NCI-H2029 (cell line): ENCODE measurements around the gene CCDC88C.
"Not testable (repeated sequence)": the region's sequence is repeated elsewhere in the genome, so short reads cannot be mapped to it uniquely, and the experiment has no call there.

Experiments
- DNase-seq: peaks from one replicate; lab custom pipeline; 2025; lab: John Stamatoyannopoulos, UW

Gene CCDC88C

GRCh38 chr14:91415794-91416743 is 1.6 kb downstream of the CCDC88C start:
- no peak for DNase-seq

- no peak for DNase-seq
These were observed 3.2 kb downstream of the CCDC88C start for GRCh38 chr14:91414475-91414833.

GRCh38 chr14:91413547-91414474 is 3.8 kb downstream of the CCDC88C start:
- DNase-seq: peak; percentile 89

GRCh38 chr14:91412939-91413338 is 4.7 kb downstream of the CCDC88C start:
- DNase-seq: no peak

GRCh38 chr14:91410771-91411536 is 6.7 kb downstream of the CCDC88C start:
- DNase-seq: no peak

- DNase-seq: no peak
These were observed 7.5 kb downstream of the CCDC88C start for GRCh38 chr14:91409928-91410718.

- not testable (repeated sequence) for DNase-seq
These were observed 8.4 kb downstream of the CCDC88C start for GRCh38 chr14:91409240-91409639.

- DNase-seq: no peak
These were observed 10.6 kb downstream of the CCDC88C start for GRCh38 chr14:91406982-91407381.

- DNase-seq: no peak
These were observed 11.2 kb downstream of the CCDC88C start for GRCh38 chr14:91406451-91406850.

- no peak for DNase-seq
These were observed 11.7 kb downstream of the CCDC88C start for GRCh38 chr14:91405724-91406435.

- DNase-seq: no peak
These were observed 12.3 kb downstream of the CCDC88C start for GRCh38 chr14:91405241-91405721.

GRCh38 chr14:91402771-91403600 is 14.6 kb downstream of the CCDC88C start:
- DNase-seq: no peak

GRCh38 chr14:91402348-91402747 is 15.3 kb downstream of the CCDC88C start:
- no peak for DNase-seq

- DNase-seq: no peak
These were observed 15.9 kb downstream of the CCDC88C start for GRCh38 chr14:91401751-91402150.

GRCh38 chr14:91400696-91401095 is 16.9 kb downstream of the CCDC88C start:
- no peak for DNase-seq

GRCh38 chr14:91399868-91400640 is 17.6 kb downstream of the CCDC88C start:
- no peak for DNase-seq

- DNase-seq: no peak
These were observed 18.9 kb downstream of the CCDC88C start for GRCh38 chr14:91398707-91399106.

GRCh38 chr14:91397965-91398591 is 19.5 kb downstream of the CCDC88C start:
- no peak for DNase-seq
